GM18520 (cell line): ENCODE results near the gene USE1.

Experiments
- ATAC-seq: cut with Tn5 transposase; IDR thresholded peaks from one replicate; pipeline ENCODE4 v1.9.1; 2021; ENCODE audit not compliant: unreplicated experiment

USE1 gene

GRCh38 chr19:17235971-17236777, 21.0 kb downstream of the USE1 start:
- ATAC-seq = no peak

- ATAC-seq = no peak
These were observed 21.8 kb downstream of the USE1 start for GRCh38 chr19:17236811-17237543.

DNA sequence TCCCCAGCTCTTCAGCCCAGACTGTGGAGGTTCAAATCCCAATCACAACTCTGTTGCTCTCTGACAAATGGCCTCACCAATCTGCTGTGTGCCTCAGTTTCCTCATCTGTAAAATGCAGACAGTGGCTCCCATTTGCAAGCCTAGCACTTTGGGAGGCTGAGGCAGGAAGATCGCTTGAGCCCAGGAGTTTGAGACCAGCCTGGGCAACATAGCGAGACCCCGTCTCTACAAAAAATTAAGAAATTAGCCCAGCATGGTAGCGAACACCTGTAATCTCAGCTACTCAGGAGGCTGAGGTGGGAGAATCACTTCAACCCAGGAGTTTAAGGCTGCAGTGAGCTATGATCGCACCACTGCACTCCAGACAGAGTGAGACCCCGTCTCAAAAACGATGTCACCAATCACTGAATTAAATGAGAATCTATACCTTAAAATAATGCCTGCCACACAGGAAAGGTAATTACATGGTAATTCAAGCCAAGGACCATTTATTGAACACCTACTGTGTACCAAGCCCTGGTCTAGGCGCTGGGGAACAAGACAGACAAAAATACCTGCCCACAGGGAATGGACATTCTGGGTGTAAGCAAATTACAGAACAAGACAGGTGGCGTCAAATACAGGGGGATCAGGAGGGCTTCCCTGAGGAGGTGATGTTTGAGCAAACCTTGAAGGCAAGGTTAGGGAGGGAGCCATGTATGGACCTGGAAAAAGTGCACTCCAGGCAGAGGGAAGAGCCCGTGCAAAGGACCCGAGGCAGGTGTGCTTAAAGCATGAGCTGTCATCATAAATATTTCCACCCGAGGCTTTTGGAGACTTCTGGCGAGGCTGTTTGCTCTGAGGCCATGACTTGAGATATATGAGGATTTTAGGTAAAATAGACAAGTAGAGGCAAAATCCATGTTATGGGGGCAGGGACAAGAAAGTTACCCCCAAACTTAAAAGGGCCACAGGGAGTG, 22.9 kb downstream of the USE1 start:
- no peak for ATAC-seq

DNA sequence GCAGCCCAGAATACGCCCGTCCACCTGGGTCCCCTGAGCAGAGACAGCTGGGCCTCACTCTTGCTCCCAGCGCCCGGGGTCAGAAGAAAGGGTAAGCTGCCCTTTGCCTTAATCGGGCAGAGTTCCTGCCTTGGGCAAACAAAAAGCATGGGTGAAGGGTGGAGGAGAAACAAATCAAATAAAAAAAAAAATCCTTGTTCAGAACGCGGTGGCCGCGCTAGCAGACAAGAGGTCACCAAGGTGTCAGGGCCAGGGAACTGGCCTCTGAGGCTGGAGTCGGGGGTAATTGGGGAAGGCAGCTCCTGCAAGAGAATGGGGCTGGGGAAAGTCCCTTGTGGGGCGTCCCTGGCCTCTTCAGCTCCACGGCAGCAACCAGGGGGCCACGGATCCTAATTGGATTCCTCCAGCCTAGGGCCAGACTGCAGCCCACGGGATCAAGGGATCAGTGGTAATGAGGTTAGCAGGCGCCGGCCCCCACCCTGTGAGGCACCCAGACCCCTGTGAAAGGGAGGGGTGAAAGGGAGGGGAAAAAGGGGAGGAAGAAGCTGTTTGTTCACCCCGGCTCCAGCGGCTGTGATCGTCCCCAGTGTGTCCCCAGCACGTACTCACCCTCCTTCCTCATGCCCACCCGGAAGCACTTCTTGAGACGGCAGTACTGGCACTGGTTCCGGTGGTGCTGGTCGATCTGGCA, 25.1 kb downstream of the USE1 start:
- ATAC-seq = no peak

DNA sequence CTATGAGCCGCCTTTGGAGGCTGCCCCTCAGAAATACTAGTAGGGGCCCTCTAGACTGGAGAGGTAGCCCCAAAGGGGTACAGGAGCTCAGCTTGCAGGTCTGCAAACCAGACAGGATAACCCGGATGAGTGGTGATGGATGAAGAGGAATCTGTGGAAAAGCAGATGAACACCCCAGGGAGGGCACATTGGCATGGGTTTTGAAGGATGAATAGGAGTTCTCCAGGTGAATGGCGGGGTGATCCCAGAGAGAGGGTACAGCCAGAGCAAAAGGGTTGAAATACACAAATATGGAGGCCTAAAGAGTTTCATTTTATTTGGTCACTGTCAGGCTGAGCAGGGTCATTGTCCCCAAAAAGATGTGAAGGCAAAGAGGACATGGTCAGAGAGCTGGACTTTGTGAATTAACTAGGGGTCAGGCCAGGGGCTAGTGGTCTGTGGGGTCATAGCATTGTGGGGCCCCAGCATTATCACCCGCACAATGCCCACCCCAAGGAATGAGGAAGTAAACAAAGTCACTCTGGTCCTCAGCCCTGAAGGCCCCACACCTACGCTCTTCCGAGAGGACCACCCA, 25.8 kb downstream of the USE1 start:
- ATAC-seq = no peak

DNA sequence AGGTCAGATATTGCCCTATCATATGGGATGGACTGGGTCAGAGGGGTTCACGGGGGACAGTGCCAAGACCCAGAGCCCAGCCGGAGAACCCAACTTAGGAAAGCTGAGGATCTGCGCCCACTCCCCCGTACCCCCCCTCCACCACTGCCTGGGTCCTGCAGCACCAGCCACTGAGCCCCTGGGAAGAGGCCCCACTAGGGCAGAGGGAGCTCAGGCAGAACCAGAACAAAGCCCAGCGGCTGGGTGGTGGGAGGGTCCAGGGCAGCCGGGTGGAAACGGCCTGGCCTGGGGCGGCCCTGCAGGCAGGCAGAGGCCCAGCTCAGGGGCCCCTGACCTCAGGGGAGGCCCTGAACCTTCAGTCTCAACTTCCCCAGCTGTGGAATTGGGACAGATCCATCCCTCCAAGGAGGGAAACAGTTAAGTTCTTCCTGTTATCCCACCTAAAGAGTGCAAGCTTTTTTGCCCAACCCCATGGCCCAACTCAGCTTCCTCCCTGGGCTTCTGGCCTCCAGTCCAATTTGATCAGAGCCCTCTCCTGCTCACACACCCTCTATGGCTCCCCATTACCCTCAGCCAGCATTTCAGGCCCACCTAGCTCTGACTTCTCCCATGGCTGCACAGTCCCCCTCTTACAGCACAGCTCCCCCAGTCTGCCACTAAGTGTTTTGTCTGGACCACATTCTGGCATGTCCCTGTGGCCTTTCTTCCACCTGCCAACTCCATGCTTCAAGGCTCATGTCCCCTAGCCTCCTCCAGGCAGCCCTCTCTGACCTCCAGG, 27.5 kb downstream of the USE1 start:
- no peak for ATAC-seq

- no peak for ATAC-seq
These were observed 28.2 kb downstream of the USE1 start for GRCh38 chr19:17243211-17243829.

GRCh38 chr19:17243830-17244617, 28.9 kb downstream of the USE1 start:
- ATAC-seq = no peak

DNA sequence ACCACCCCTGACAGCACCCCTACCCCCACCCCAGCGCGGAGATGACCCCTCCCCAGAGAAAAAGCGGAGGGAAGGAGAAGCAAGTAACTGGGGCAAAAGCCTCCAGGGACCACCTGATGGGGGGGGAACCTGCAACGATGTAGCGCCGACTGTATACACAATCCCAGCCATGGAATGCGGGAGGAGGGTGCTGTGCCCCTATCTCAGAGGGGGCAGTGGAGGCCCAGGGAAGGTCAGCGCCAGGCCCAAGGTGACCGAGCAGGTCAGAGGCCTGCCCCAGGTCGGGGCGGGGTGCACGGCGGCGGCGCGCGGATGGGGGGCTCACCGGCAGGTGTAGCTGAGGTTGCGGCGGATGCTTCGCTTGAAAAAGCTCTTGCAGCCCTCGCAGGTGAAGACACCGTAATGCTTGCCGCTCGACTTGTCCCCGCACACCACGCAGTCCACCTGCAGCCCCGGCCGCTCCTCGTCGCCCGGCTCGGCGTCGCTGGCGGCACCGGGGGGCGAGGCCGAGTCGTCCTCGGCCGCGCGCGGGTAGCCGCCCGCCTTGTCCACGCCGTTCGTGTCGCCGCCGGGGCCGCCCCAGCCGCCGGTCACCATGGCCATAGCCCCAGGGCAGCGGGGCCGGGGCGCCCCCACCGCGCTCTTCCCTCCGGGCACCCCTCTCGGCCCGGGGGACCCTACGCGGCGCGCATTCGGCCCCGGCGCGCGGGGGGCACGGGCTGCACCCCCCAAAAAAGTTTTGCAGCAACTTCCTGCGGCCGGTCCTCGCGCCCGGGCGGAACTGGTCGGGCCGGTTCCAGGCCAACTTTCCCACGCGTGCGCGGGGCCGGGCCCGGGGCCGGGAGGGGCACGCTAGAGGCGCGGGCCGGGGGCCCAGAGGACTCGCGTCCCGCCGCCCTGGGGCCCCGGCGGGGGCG, 29.7 kb downstream of the USE1 start:
- ATAC-seq = no peak

DNA sequence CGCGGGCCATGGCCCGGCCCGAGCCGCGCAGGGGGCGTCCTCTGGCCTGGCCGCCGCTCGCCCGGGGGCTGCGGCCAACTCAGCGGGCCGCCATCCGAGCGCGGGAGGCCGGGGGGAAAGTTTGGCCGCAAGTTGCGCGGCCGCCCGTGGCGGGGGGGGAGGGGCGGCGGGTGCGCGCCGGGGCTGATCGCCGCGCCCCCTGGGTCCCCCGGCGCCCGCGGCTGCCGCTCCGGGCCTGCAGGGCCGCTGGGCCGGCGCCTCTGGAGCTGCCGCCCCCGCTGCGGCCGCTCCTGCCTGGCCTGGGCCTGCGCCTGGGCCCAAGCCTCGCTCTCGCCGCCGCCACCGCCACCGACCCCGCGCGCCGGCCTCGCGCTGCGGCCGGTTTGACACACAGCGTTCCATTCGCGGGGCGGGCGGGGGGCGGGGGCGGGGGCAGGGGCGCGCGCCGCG, 30.4 kb downstream of the USE1 start, which contains the start of gene NR2F6:
TSS of gene NR2F6 (minus strand) at position 385 of the 450 bp plus-strand sequence. CDS start 699 bp downstream, outside the sequence.
- ATAC-seq = no peak

- ATAC-seq = no peak
These were observed 31.7 kb downstream of the USE1 start for GRCh38 chr19:17246681-17247425.

DNA sequence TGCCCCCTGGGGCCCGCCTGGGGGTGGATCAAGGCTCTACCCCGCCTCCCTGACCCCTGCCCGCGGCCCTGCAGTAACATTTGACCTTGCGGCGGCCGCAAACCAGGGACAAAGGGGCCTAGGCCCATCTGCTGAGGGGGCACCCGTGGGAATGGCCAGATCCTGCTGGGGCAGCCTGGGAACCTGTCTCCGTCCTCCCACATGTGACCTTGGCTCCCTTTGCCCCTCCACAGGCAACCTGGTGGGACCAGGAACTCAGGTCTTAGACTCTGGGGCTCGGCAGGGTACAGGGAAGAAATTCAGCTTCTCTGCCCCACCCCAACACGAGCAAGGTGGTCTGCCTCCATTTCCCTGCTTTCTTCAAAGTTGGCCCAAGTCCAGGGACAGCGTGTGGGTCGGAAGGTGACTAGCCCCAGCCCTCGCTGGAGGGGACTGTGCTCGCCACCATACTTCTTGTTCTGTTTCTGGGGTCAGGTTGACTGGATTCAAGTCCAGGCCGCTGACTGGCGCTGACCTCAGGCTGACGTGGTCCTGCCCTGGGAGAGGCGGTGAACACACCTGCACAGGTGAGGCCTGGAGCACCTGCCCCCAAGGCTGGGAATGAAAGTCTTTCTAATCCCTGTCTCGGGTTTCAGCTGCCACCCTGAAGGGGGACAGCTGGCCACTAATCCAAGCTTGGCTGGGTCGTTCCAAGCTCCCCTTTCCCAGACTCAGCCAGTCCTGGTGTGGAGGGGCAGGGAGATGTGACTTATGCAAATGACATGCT, 33.0 kb downstream of the USE1 start:
- no peak for ATAC-seq

GRCh38 chr19:17249887-17250548, 34.9 kb downstream of the USE1 start:
- ATAC-seq = no peak

DNA sequence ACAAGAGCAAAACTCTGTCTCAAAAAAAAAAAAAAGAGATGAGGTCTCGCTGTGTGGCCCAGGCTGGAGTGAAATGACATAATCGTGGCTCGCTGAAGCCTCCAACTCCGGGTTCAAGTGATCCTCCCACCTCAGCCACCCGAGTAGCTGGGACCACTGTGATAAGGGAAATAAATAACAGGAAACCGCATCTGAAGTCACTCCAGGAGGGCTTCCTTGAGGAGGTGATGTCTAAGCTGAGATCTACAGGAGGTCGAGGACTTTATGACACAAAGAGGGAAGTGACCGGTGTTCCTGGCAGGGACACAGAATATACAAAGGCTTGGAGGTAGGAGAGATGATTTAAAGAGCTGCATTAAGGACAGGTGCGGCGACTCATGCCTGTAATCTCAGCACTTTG, 39.5 kb downstream of the USE1 start:
- no peak for ATAC-seq

GRCh38 chr19:17255150-17255621, 40.0 kb downstream of the USE1 start:
- ATAC-seq = no peak
